Mammary epithelial cell (primary cell): ENCODE data around the gene SNX19.

Source experiments
- EZH2 ChIP-seq: IDR thresholded peaks from 2 replicates; pipeline ENCODE4 v1.6.1; 2012; ENCODE audit warnings: low read length, inconsistent platforms, borderline replicate concordance
- TF ChIP-seq, protein P1 (sequence below), 2 donors: IDR thresholded peaks in 1 of 2; conservative IDR thresholded peaks in 1 of 2; 2 replicates each; pipeline ENCODE4 v1.5.1; 2011 to 2012; ENCODE audit warnings: inconsistent platforms in 2 of 2, low read length in 2 of 2, mild to moderate bottlenecking in 2 of 2, control low read depth in 1 of 2, low read depth in 1 of 2; ENCODE audit not compliant: insufficient read depth in 1 of 2; ENCODE audit errors: extremely low read depth in 1 of 2

DNA sequence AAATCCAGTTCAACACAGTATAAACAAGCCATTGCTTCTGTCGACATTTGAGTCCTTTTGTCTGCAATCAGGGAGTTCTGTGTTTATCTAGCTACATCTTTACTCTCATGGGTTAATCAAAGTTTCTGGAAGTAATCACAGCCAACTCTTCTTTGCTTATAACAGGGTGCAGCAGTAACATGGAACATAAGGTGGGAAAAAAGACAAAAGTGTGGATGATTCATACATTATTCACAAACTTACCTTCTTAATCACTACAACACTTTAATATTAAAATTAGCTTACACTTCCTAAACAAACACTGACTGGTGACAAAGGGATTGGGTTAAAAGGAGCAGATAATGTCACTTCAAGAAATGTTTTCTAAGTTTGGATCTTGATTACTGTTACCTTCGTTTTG lies 44.7 kb downstream of the SNX19 start:
- TF ChIP-seq, protein P1, sequence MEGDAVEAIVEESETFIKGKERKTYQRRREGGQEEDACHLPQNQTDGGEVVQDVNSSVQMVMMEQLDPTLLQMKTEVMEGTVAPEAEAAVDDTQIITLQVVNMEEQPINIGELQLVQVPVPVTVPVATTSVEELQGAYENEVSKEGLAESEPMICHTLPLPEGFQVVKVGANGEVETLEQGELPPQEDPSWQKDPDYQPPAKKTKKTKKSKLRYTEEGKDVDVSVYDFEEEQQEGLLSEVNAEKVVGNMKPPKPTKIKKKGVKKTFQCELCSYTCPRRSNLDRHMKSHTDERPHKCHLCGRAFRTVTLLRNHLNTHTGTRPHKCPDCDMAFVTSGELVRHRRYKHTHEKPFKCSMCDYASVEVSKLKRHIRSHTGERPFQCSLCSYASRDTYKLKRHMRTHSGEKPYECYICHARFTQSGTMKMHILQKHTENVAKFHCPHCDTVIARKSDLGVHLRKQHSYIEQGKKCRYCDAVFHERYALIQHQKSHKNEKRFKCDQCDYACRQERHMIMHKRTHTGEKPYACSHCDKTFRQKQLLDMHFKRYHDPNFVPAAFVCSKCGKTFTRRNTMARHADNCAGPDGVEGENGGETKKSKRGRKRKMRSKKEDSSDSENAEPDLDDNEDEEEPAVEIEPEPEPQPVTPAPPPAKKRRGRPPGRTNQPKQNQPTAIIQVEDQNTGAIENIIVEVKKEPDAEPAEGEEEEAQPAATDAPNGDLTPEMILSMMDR (conservative IDR thresholded peaks at IDR 0.05 in 1 of 2, IDR thresholded peaks at IDR 0.05 in 1 of 2; ENCODE audit: extremely low read depth in 1 of 2, insufficient read depth in 1 of 2, low read depth in 1 of 2, low read length in 2 of 2): no peak
- no peak for TF ChIP-seq EZH2
